Keratinocyte (primary cell): Measurements from ENCODE around the gene PIGC.

Experiments used
- CTCF ChIP-seq, 3 experiments: IDR thresholded peaks in 1 of 3; conservative IDR thresholded peaks in 1 of 3; optimal IDR thresholded peaks in 1 of 3; 2 replicates in 2 of 3; 3 replicates in 1 of 3; pipeline versions ENCODE3 to v1.5.1; 2011; ENCODE audit warnings: low read length in 3 of 3, mild to moderate bottlenecking in 3 of 3, moderate library complexity in 2 of 3, control low read depth in 1 of 3, inconsistent platforms in 1 of 3; ENCODE audit not compliant: insufficient read depth in 2 of 3; ENCODE audit errors: extremely low read depth in 1 of 3
- EZH2 ChIP-seq: IDR thresholded peaks from one replicate; pipeline ENCODE4 v1.6.1; 2012; ENCODE audit warnings: inconsistent platforms, mild to moderate bottlenecking, low read length, moderate library complexity

- TF ChIP-seq CTCF (optimal IDR thresholded peaks at IDR 0.05 in 1 of 3, IDR thresholded peaks at IDR 0.05 in 1 of 3, conservative IDR thresholded peaks at IDR 0.05 in 1 of 3; ENCODE audit: extremely low read depth in 1 of 3, insufficient read depth in 2 of 3, low read length in 3 of 3) (no peak), EZH2 (no peak)
Observed at GRCh38 chr1:172473302-172473701, 29.4 kb upstream of the PIGC start.
